Testis (tissue), 3 donors: Measurements from ENCODE around the gene HPSE2. TPM values are rescaled to one million over a fixed set of nuclear protein-coding genes. Genes with fewer than 3 reads are reported as not detected.

Source experiments
- DNase-seq: peaks from one replicate; pipeline ENCODE4 v3.0.0-alpha.2; 2019
- H3K27ac ChIP-seq, 2 donors: fragments of 200-600 bp; sonication (generic); one replicate each; pipeline ENCODE4 v1.5.1; 2019
- H3K27me3 ChIP-seq: fragments of 200-600 bp; sonication (generic); one replicate; pipeline ENCODE4 v1.5.1; 2019
- H3K36me3 ChIP-seq: fragments of 200-600 bp; sonication (generic); one replicate; pipeline ENCODE4 v1.5.1; 2017; ENCODE audit warnings: low read depth; ENCODE audit errors: missing control alignments
- H3K4me1 ChIP-seq: fragments of 200-600 bp; sonication (generic); one replicate; pipeline ENCODE4 v1.5.1; 2019
- H3K4me3 ChIP-seq, 2 donors: fragments of 200-600 bp; sonication (generic); one replicate each; pipeline ENCODE4 v1.5.1; 2017 to 2019
- H3K9me3 ChIP-seq: fragments of 200-600 bp; sonication (generic); one replicate; pipeline ENCODE4 v1.5.1; 2017
- POLR2A ChIP-seq: fragments of 450-650 bp; IDR thresholded peaks from one replicate; pipeline ENCODE4 v1.6.1; 2017; ENCODE audit warnings: antibody characterized with exemption, mild to moderate bottlenecking, moderate library complexity
- WGBS, 2 donors: methylation state at CpG; one replicate each; pipeline ENCODE4 v1.1.5; 2018; 5-methylcytosine and 5-hydroxymethylcytosine counted together
- intact Hi-C: fragments of 100-400 bp; cut with DNase I; formaldehyde crosslinking; loops from one replicate; pipeline ENCODE4 v1.15.1; 2023; ENCODE audit warnings: low total_unique reads
- polyA plus RNA-seq: library from polyadenylated mRNA; stranded (reverse); fragments of 350-450 nt; fragmentation: Illumina TruSeq; extraction: RNeasy Lipid Tissue Mini Kit (QIAGEN cat#74804); gene quantifications from one replicate; pipeline ENCODE4 v1.2.3, GENCODE V29; 2014; ENCODE audit warnings: low read depth, low replicate concordance; ENCODE audit not compliant: insufficient read depth
- total RNA-seq, 2 donors: library from RNA; depleted of rRNA; stranded (reverse); fragments of >200 nt; gene quantifications; one replicate each; pipeline ENCODE4 v1.2.3, GENCODE V29; 2016
- TF ChIP-seq, protein P1 (sequence below), 3 experiments: fragments of 450-650 bp in 2 of 3; fragments of 200-600 bp in 1 of 3; sonication (generic) in 1 of 3; IDR thresholded peaks; one replicate each; pipeline ENCODE4 v1.5.1; 2016 to 2019; ENCODE audit warnings: antibody characterized with exemption in 3 of 3, mild to moderate bottlenecking in 2 of 3, moderate library complexity in 1 of 3

Gene HPSE2
- total and polyA plus RNA-seq, 3 donors from 2014 or later, result 1.7 to 4.1 (median 2.5) TPM

DNA sequence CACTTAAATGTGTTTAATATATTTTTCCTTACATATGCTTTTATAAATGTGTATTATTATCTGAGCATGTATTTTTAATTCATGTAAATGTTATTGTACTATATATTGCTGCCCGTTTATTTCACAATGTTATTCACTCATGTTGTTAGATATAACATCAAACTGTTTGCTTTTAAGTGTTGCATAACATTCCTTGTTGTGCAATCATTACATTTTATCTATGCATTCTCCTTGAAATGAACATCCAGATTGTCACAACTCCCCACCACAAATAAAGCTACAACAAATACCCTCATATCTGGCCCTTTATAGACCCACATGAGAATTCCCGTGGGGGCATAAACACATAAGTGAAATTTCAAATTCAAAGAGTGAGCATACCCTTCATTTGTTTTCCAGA lies 264.2 kb downstream of the HPSE2 start:
- no peak overlapping the region for H3K4me3 ChIP-seq
- H3K36me3 ChIP-seq, result no peaks in the 10 kb centered on the region
- no peak for TF ChIP-seq POLR2A
- TF ChIP-seq, protein P1, sequence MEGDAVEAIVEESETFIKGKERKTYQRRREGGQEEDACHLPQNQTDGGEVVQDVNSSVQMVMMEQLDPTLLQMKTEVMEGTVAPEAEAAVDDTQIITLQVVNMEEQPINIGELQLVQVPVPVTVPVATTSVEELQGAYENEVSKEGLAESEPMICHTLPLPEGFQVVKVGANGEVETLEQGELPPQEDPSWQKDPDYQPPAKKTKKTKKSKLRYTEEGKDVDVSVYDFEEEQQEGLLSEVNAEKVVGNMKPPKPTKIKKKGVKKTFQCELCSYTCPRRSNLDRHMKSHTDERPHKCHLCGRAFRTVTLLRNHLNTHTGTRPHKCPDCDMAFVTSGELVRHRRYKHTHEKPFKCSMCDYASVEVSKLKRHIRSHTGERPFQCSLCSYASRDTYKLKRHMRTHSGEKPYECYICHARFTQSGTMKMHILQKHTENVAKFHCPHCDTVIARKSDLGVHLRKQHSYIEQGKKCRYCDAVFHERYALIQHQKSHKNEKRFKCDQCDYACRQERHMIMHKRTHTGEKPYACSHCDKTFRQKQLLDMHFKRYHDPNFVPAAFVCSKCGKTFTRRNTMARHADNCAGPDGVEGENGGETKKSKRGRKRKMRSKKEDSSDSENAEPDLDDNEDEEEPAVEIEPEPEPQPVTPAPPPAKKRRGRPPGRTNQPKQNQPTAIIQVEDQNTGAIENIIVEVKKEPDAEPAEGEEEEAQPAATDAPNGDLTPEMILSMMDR (IDR thresholded peaks at IDR 0.05), result no peak
- no peaks in the 10 kb centered on the region for H3K9me3 ChIP-seq
- no peak for DNase-seq
- 83 to 85% methylated on average over 2 of the region's 2 CpGs for WGBS, 2 donors
- H3K27ac ChIP-seq, result no peak overlapping the region
- no peaks in the 10 kb centered on the region for H3K4me1 ChIP-seq
- intact Hi-C loops, result no loop called here
- no peaks in the 10 kb centered on the region for H3K27me3 ChIP-seq

DNA sequence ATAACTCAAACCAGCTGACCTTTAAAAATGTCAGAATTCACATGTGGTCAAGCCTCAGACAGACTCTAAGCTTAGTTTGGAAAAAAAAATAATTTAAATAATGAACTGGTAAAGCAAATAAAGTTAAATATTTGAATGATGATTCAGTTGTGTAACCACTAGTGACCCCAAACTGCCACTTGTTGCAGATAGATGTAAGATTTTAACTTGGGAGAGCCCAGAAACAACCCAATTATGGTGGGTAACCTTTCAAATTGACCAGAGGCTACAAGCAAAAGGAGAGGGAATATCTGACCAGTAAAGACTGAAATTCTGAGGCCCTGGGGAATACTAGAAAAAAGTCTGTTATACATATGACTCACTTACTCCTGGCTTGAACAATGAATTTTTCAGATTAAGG lies 268.1 kb downstream of the HPSE2 start:
- no peak for DNase-seq
- Histone ChIP-seq H3K9me3 (no peaks in the 10 kb centered on the region), H3K27ac (no peak overlapping the region), H3K36me3 (no peaks in the 10 kb centered on the region), H3K4me1 (no peaks in the 10 kb centered on the region), H3K27me3 (no peaks in the 10 kb centered on the region), H3K4me3 (no peak overlapping the region)
- TF ChIP-seq, protein P1 (IDR thresholded peaks at IDR 0.05), result no peak
- no peak for TF ChIP-seq POLR2A
- intact Hi-C loops, result no loop called here

DNA sequence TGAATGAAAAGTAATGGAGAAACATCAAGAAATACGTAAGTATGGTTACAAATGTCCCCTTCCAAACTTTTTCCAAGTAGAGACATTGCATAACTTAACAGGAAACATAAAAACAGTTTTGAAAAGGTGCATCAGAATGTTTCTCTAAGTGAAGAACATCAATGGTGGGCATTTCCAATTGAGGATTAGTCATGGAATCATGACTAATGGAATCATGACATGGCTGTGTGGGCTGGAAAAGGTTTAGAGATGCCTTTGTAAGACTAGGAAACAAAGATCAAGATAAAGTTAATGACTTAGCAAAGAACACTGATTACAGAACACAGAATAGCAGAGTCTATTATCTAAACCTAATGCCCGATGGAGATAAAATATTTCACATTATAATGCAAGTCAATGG lies 272.0 kb downstream of the HPSE2 start:
- intact Hi-C loops, result no loop called here
- no peaks in the 10 kb centered on the region for H3K27me3 ChIP-seq
- 77 to 84% methylated on average over 2 of the region's 2 CpGs for WGBS, 2 donors
- no peak overlapping the region for H3K4me3 ChIP-seq
- no peak for DNase-seq
- H3K36me3 ChIP-seq, result no peaks in the 10 kb centered on the region
- no peak overlapping the region for H3K27ac ChIP-seq
- H3K4me1 ChIP-seq, result no peaks in the 10 kb centered on the region
- H3K9me3 ChIP-seq, result no peaks in the 10 kb centered on the region
- TF ChIP-seq, protein P1 (IDR thresholded peaks at IDR 0.05), result no peak
- no peak for TF ChIP-seq POLR2A

DNA sequence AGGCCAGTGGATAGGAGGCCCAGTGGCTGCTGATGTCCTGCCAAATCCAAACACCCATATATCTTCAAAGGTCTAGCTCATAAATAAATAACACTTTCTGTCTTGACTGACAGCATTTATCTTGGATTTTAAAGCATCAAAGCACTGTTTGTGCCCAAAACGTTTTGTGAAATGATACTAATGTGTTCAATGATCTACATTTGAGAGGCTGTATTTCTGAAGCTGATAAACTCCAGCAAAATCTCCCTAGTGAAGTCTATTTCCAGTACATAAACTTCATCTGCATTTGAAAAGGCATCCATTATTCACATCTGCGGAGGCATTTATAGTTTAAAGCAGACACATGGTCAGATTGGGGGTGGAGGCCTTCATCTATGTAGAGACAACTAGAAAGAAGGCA lies 276.3 kb downstream of the HPSE2 start:
- 33 to 47% methylated on average over 2 of the region's 2 CpGs for WGBS, 2 donors
- H3K27ac ChIP-seq, result no peak overlapping the region

DNA sequence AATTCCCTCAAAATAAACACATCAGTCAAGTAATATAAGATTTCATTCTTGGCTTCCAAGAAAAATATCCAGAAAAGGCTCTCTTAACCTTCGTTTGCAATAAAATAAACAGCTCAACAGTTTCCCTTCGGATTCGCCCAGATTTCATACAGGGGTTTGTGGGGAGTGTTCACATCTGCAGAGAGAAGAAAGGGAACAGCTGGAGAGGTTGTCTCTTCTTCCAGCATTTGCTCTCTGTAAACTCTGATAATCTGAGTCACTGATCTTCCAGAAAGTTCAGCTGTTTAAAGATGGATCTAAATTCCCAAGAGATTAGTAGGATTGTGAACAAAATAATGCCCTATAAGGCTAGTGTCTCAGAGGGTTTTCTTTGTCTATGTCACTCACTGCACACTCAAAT lies 277.9 kb downstream of the HPSE2 start:
- intact Hi-C loops, result no loop called here
- no peak for TF ChIP-seq POLR2A
- TF ChIP-seq, protein P1 (IDR thresholded peaks at IDR 0.05), result no peak
- WGBS, 2 donors, result 55 to 62% methylated on average over 3 of the region's 3 CpGs
- no peaks in the 10 kb centered on the region for H3K9me3 ChIP-seq
- no peak for DNase-seq
- H3K27me3 ChIP-seq, result no peaks in the 10 kb centered on the region
- H3K4me1 ChIP-seq, result no peaks in the 10 kb centered on the region
- H3K4me3 ChIP-seq, result no peak overlapping the region
- H3K36me3 ChIP-seq, result no peaks in the 10 kb centered on the region
- H3K27ac ChIP-seq, result no peak overlapping the region

More for the DNA sequence above, 276.3 kb downstream of the HPSE2 start:
- Histone ChIP-seq H3K9me3 (no peaks in the 10 kb centered on the region), H3K4me1 (no peaks in the 10 kb centered on the region), H3K27me3 (no peaks in the 10 kb centered on the region), H3K4me3 (no peak overlapping the region), H3K36me3 (no peaks in the 10 kb centered on the region)
- no peak for DNase-seq
- intact Hi-C loops, result no loop called here
- no peak for TF ChIP-seq POLR2A
- TF ChIP-seq, protein P1 (IDR thresholded peaks at IDR 0.05), result no peak
